HFFc6 (cell line): ENCODE data around the gene TRPV4. TPM values are rescaled to one million over a fixed set of nuclear protein-coding genes. Genes with fewer than 3 reads are reported as not detected.

Experiments used
- DNase-seq: peaks from one replicate; pipeline ENCODE4 v3.0.0-alpha.2; 2018
- H3K27ac Mint-ChIP-seq: 2 replicates; pipeline ENCODE4 v1.8.0; 2020; ENCODE audit warnings: mild to moderate bottlenecking, mixed read lengths
- H3K27me3 Mint-ChIP-seq: 2 replicates; pipeline ENCODE4 v1.8.0; 2021; ENCODE audit warnings: mild to moderate bottlenecking, moderate library complexity, mixed read lengths; ENCODE audit not compliant: insufficient read depth
- H3K36me3 Mint-ChIP-seq: 2 replicates; pipeline ENCODE4 v1.8.0; 2021; ENCODE audit warnings: low read depth, mixed read lengths
- H3K4me1 Mint-ChIP-seq: 2 replicates; pipeline ENCODE4 v1.8.0; 2020; ENCODE audit warnings: low read depth, mixed read lengths
- H3K4me3 Mint-ChIP-seq: 2 replicates; pipeline ENCODE4 v1.8.0; 2020; ENCODE audit warnings: mild to moderate bottlenecking, moderate library complexity, mixed read lengths
- H3K9me3 Mint-ChIP-seq: 2 replicates; pipeline ENCODE4 v1.8.0; 2020; ENCODE audit warnings: mild to moderate bottlenecking, mixed read lengths
- total RNA-seq, 6 experiments: library from RNA; stranded (reverse); fragmentation: NEBNext Ultra II Directional; extraction: Animal tissue kit (Norgen Biotek cat#: 25700); gene quantifications; 2 replicates in 1 of 6; 3 replicates in 5 of 6; pipeline ENCODE4 v1.2.3, GENCODE V29; 2021
- TF ChIP-seq, protein P1 (sequence below): fragments of 200-600 bp; sonication (generic); IDR thresholded peaks from 2 replicates; pipeline ENCODE4 v1.5.0; 2021; ENCODE audit warnings: antibody characterized with exemption, mild to moderate bottlenecking

Gene TRPV4
- total RNA-seq, 6 experiments from 2014 or later, result 1.6 to 2.5 (median 1.9) TPM

DNA sequence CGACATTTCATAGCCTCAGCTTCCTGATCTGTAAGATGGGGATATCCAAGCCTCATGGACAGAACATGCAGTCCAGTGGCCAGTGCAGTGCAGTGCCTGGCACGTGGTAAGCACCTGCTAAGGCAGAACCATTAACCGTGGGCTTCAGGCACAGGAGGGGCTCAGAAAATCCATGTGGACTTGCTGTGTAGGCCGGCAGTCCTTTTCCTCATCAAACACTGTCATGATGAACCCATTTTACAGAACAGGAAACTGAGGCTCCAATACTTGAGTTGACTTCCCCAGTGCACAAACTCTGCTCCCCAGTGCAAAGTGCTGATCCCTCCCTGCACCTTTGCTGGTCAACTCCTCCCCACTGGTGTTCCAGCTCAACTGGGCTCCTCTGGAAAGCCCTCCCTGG is 18.0 kb downstream of the TRPV4 start:
- H3K4me1 Mint-ChIP-seq, result peaks cover 12% of the 10 kb centered on the region
- H3K27me3 Mint-ChIP-seq, result peaks cover 2% of the 10 kb centered on the region
- H3K27ac Mint-ChIP-seq, result no peak overlapping the region
- H3K9me3 Mint-ChIP-seq, result no peaks in the 10 kb centered on the region
- H3K36me3 Mint-ChIP-seq, result no peaks in the 10 kb centered on the region
- no peak overlapping the region for H3K4me3 Mint-ChIP-seq
- TF ChIP-seq, protein P1, sequence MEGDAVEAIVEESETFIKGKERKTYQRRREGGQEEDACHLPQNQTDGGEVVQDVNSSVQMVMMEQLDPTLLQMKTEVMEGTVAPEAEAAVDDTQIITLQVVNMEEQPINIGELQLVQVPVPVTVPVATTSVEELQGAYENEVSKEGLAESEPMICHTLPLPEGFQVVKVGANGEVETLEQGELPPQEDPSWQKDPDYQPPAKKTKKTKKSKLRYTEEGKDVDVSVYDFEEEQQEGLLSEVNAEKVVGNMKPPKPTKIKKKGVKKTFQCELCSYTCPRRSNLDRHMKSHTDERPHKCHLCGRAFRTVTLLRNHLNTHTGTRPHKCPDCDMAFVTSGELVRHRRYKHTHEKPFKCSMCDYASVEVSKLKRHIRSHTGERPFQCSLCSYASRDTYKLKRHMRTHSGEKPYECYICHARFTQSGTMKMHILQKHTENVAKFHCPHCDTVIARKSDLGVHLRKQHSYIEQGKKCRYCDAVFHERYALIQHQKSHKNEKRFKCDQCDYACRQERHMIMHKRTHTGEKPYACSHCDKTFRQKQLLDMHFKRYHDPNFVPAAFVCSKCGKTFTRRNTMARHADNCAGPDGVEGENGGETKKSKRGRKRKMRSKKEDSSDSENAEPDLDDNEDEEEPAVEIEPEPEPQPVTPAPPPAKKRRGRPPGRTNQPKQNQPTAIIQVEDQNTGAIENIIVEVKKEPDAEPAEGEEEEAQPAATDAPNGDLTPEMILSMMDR, result no peak
- no peak for DNase-seq

DNA sequence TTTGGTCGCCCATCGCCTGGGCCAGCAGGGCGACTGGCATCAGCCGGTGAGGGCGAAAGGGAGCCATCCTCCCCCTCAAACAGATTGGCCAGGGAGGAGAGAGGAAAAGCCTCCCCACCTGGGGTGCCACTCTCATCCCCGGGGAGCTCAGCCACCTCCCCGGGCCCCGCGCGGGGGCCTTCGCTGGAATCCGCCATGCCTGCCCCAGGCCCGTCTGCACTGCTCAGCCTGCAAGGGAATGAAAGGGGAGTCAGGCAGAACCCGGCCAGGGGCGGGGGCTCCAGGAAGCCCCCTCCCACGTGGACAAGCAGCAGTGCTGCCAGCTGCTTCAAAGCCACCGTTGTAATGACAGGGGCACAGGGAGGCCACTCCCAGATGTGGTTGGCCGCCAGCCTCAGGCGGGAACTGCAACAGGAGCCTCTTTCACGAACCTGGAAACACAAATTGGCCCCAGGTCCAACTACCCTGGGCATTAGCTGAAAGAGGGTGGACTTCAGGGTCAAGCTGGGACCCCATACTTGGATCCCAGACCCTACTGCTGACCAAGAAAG is 18.5 kb downstream of the TRPV4 start:
- no peak overlapping the region for H3K27ac Mint-ChIP-seq

DNA sequence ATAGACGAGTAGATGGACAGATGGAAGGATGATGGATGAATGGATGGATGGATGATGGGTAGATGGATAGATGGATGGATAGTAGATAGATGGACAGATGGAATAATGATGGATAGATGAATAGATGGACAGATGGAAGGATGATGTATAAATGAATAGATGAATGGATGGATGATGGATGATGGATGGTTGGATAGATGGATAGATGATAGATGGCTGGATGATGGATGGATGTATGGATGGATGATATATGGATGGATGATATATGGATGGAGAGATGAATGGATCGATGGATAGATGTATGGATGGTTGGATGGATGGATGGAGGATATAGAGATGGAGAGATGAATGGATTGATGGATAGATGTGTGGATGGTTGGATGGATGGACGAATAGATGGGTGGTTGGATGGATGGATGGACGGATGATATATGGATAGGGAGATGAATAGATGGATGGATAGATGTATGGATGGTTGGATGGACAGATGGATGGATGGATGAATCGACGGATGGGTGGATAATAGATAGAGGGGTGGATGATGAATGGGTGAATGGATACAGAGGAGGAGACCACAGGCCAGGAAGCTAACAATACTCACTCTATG is 19.3 kb downstream of the TRPV4 start:
- H3K9me3 Mint-ChIP-seq, result no peaks in the 10 kb centered on the region
- no peak overlapping the region for H3K4me3 Mint-ChIP-seq
- TF ChIP-seq, protein P1, result no peak
- H3K27me3 Mint-ChIP-seq, result peaks cover 2% of the 10 kb centered on the region
- H3K4me1 Mint-ChIP-seq, result peaks cover 6% of the 10 kb centered on the region
- no peak for DNase-seq
- no peaks in the 10 kb centered on the region for H3K36me3 Mint-ChIP-seq
- H3K27ac Mint-ChIP-seq, result no peak overlapping the region

More for the DNA sequence above, 18.5 kb downstream of the TRPV4 start:
- Mint-ChIP-seq H3K4me3 (no peak overlapping the region), H3K9me3 (no peaks in the 10 kb centered on the region), H3K27me3 (peaks cover 2% of the 10 kb centered on the region), H3K4me1 (peaks cover 12% of the 10 kb centered on the region), H3K36me3 (no peaks in the 10 kb centered on the region)
- TF ChIP-seq, protein P1, result no peak
- no peak for DNase-seq

DNA sequence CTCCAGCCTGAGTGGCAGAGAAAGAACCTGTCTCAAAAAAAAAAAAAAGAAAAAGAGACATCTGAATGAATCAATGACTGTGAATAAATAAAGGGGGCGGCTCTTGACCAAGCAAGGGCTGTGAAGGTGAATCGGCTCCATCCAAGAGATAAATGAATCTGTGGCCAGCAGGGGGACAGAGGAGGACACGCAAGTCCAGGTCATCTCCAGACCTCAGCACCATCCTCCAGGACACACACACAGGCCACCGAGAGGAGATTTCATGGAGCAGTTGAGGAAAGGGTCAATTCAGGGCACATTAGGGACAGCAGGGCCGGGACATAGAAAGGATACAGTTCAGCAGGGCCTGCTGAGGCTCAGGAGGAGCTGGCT is 21.6 kb downstream of the TRPV4 start:
- Mint-ChIP-seq H3K36me3 (no peaks in the 10 kb centered on the region), H3K4me3 (no peak overlapping the region), H3K9me3 (no peaks in the 10 kb centered on the region), H3K4me1 (no peaks in the 10 kb centered on the region), H3K27me3 (no peaks in the 10 kb centered on the region; the same call in 1 of the 2 replicates), H3K27ac (no peak overlapping the region)
- no peak for DNase-seq
- TF ChIP-seq, protein P1, result peak; percentile 58

DNA sequence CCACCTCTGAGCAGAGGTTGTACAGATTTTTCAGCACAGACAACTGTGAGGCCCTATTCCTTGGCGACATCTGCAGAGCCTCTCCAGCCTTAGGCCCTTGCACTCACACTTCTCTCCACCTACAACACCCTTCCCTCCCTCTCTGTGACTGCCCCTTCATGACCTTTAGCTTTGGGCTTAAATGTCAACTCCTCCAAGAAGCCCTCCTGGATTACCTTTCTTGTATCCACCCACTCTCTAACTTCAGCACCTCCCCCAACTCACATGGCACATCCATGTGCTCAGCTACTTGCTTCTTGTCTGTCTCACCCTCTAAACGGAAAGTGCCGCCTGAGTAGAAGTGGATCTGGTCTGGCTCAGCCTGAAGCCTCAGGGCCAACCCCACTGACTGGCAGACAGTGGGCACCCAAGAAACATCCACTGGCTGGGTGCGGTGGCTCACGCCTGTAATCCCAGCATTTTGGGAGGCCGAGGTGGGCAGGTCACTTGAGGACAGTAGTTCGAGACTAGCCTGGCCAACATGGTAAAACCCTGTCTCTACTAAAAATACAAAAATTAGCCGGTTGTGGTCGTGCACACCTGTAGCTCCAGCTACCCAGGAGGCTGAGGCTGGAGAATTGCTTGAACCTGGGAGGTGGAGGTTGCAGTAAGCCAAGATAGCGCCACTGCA is 22.1 kb downstream of the TRPV4 start:
- H3K4me1 Mint-ChIP-seq, result no peaks in the 10 kb centered on the region
- TF ChIP-seq, protein P1, result no peak
- H3K4me3 Mint-ChIP-seq, result no peak overlapping the region
- H3K36me3 Mint-ChIP-seq, result no peaks in the 10 kb centered on the region
- no peaks in the 10 kb centered on the region for H3K9me3 Mint-ChIP-seq
- no peaks in the 10 kb centered on the region; the same call in 1 of the 2 replicates for H3K27me3 Mint-ChIP-seq
- DNase-seq, result no peak
- H3K27ac Mint-ChIP-seq, result no peak overlapping the region
